HCT116 (cell line): ENCODE measurements around the gene PUSL1. TPM values are rescaled to one million over a fixed set of nuclear protein-coding genes. Genes with fewer than 3 reads are reported as not detected.

Experiments
- ATAC-seq: fragments of 200-7000 bp; cut with Tn5 transposase; 2 replicates; pipeline ENCODE4 v1.9.1; 2020; ENCODE audit warnings: mild to moderate bottlenecking, moderate library complexity
- BruUV-seq: library from RNA; stranded (reverse); fragments of 400-500 nt; replicated peaks from 2 replicates; lab custom pipeline; 2021; lab: Mats Ljungman, UMichigan
- CTCF ChIA-PET: fragments of 300-600 bp; sonication (Branson Sonifier 250); formaldehyde crosslinking; loops from one replicate; lab custom pipeline; 2021; ENCODE audit warnings: antibody characterized with exemption; lab: Charles Lee
- POLR2A ChIA-PET: fragments of 300-600, 350-600 bp; sonication (Branson Sonifier 250); formaldehyde crosslinking; loops from one replicate; lab custom pipeline; 2021; ENCODE audit warnings: antibody characterized with exemption; lab: Charles Lee
- RAD21 ChIA-PET, 2 experiments: fragments of 300-600 bp; sonication (Branson Sonifier 250); formaldehyde crosslinking; loops; one replicate each; lab custom pipeline; 2023; ENCODE audit warnings: low total read pairs in 2 of 2; ENCODE audit not compliant: uncharacterized antibody in 2 of 2, unreplicated experiment in 2 of 2, low non-redundant PET in 1 of 2; lab: Charles Lee
- DNase-seq: peaks from one replicate; pipeline ENCODE4 v3.0.0-alpha.2; 2010; ENCODE audit warnings: low read depth, low spot score
- H2AFZ ChIP-seq: fragments of 200-600 bp; shearing (Covaris generic), sonication (generic); 2 replicates; pipeline ENCODE4 v1.6.1; 2017; ENCODE audit warnings: low read depth, mixed run types, mixed read lengths, antibody characterized with exemption, low read length; ENCODE audit not compliant: poor library complexity, severe bottlenecking
- H3K27ac ChIP-seq: 2 replicates; pipeline ENCODE4 v1.5.1; 2012; ENCODE audit warnings: low read depth, low read length
- H3K27me3 ChIP-seq: fragments of 200-600 bp; sonication (generic); 2 replicates; pipeline ENCODE4 v1.6.1; 2016; ENCODE audit warnings: mixed run types, low read length, mixed read lengths; ENCODE audit not compliant: insufficient read depth
- H3K36me3 ChIP-seq, 2 experiments: fragments of 200-500 bp in 1 of 2; fragments of 200-600 bp in 1 of 2; sonication (Bioruptor generic) in 1 of 2; sonication (generic) in 1 of 2; 2 replicates each; pipeline versions ENCODE4 v1.5.1 to v1.6.1; 2014 to 2016; ENCODE audit warnings: low read length in 2 of 2, inconsistent platforms in 1 of 2, mixed read lengths in 1 of 2, mixed run types in 1 of 2; ENCODE audit not compliant: insufficient read depth in 2 of 2, control insufficient read depth in 1 of 2
- H3K4me1 ChIP-seq, 2 experiments: fragments of 200-600 bp in 1 of 2; sonication (generic) in 1 of 2; 2 replicates each; pipeline versions ENCODE4 v1.5.1 to v1.6.1; 2012 to 2017; ENCODE audit warnings: low read length in 2 of 2, inconsistent platforms in 1 of 2, mild to moderate bottlenecking in 1 of 2, mixed read lengths in 1 of 2, mixed run types in 1 of 2, moderate library complexity in 1 of 2; ENCODE audit not compliant: insufficient read depth in 2 of 2, control insufficient read depth in 1 of 2
- H3K4me2 ChIP-seq: fragments of 200-600 bp; sonication (generic); 2 replicates; pipeline ENCODE4 v1.6.1; 2017; ENCODE audit warnings: mixed run types, low read length, mixed read lengths
- H3K4me3 ChIP-seq, 2 experiments: fragments of 200-600 bp in 1 of 2; sonication (generic) in 1 of 2; replicated peaks in 1 of 2; 2 replicates each; pipeline ENCODE4 v1.5.1; 2011 to 2016; ENCODE audit warnings: low read length in 2 of 2, control low read depth in 1 of 2, low read depth in 1 of 2, mild to moderate bottlenecking in 1 of 2, mixed read lengths in 1 of 2, mixed run types in 1 of 2
- H3K79me2 ChIP-seq: fragments of 200-600 bp; sonication (generic); 2 replicates; pipeline ENCODE4 v1.6.1; 2017; ENCODE audit warnings: mild to moderate bottlenecking, mixed run types, low read length, moderate library complexity, mixed read lengths; ENCODE audit not compliant: insufficient read depth
- H3K9ac ChIP-seq: fragments of 200-600 bp; sonication (generic); 2 replicates; pipeline ENCODE4 v1.6.1; 2016; ENCODE audit warnings: low read length, mixed read lengths
- H3K9me2 ChIP-seq: fragments of 200-600 bp; sonication (generic), shearing (Covaris generic); 2 replicates; pipeline ENCODE4 v1.6.1; 2017; ENCODE audit warnings: mixed run types, mild to moderate bottlenecking, moderate library complexity; ENCODE audit not compliant: insufficient read depth
- H3K9me3 ChIP-seq, 2 experiments: fragments of 200-500 bp in 1 of 2; fragments of 200-600 bp in 1 of 2; sonication (Bioruptor generic) in 1 of 2; sonication (generic) in 1 of 2; 2 replicates each; pipeline ENCODE4 v1.6.1; 2014 to 2017; ENCODE audit warnings: low read length in 2 of 2, mixed read lengths in 2 of 2, inconsistent platforms in 1 of 2, low read depth in 1 of 2, mild to moderate bottlenecking in 1 of 2, mixed run types in 1 of 2, moderate library complexity in 1 of 2; ENCODE audit not compliant: control insufficient read depth in 1 of 2, insufficient read depth in 1 of 2
- H4K20me1 ChIP-seq: fragments of 200-600 bp; sonication (generic), shearing (Covaris generic); 2 replicates; pipeline ENCODE4 v1.6.1; 2017; ENCODE audit warnings: mixed run types, mild to moderate bottlenecking, moderate library complexity; ENCODE audit not compliant: insufficient read depth
- CEBPB ChIP-seq: IDR thresholded peaks from 2 replicates; pipeline ENCODE4 v1.6.1; 2012; ENCODE audit warnings: low read depth
- CTCF ChIP-seq, 3 experiments: fragments of 200-600 bp in 1 of 3; sonication (generic) in 1 of 3; IDR thresholded peaks in 2 of 3; conservative IDR thresholded peaks in 1 of 3; 2 replicates each; pipeline ENCODE4 v1.5.1; 2012 to 2017; ENCODE audit warnings: low read depth in 2 of 3, low read length in 2 of 3, antibody characterized with exemption in 1 of 3, borderline replicate concordance in 1 of 3, control low read depth in 1 of 3, mild to moderate bottlenecking in 1 of 3, mixed read lengths in 1 of 3, mixed run types in 1 of 3, moderate library complexity in 1 of 3; ENCODE audit not compliant: insufficient read depth in 1 of 3
- EZH2 ChIP-seq: fragments of 200-600 bp; sonication (generic); IDR thresholded peaks from 2 replicates; pipeline ENCODE4 v1.6.1; 2017; ENCODE audit warnings: antibody characterized with exemption, mixed run types
- JUND ChIP-seq: IDR thresholded peaks from 2 replicates; pipeline ENCODE4 v1.6.1; 2012
- POLR2A ChIP-seq: IDR thresholded peaks from 2 replicates; pipeline ENCODE4 v1.7.0; 2011; ENCODE audit warnings: borderline replicate concordance; ENCODE audit not compliant: insufficient read depth, insufficient read length; ENCODE audit errors: extremely low read depth
- SIN3A ChIP-seq: IDR thresholded peaks from 2 replicates; pipeline ENCODE4 v1.6.1; 2012; ENCODE audit warnings: low read depth
- SP1 ChIP-seq: IDR thresholded peaks from 2 replicates; pipeline ENCODE4 v1.6.1; 2012; ENCODE audit warnings: low read depth
- TCF7L2 ChIP-seq: IDR thresholded peaks from 2 replicates; pipeline ENCODE4 v1.7.0; 2011; ENCODE audit warnings: borderline replicate concordance, inconsistent platforms; ENCODE audit not compliant: insufficient read depth, insufficient read length; ENCODE audit errors: extremely low read depth
- YY1 ChIP-seq: IDR thresholded peaks from 2 replicates; pipeline ENCODE4 v1.6.1; 2011; ENCODE audit warnings: low read length, low read depth, moderate library complexity, mild to moderate bottlenecking; ENCODE audit not compliant: insufficient replicate concordance; ENCODE audit errors: extremely low read depth
- ZBTB33 ChIP-seq: IDR thresholded peaks from 2 replicates; pipeline ENCODE4 v1.6.1; 2011; ENCODE audit warnings: mild to moderate bottlenecking, low read length, moderate library complexity; ENCODE audit not compliant: insufficient replicate concordance; ENCODE audit errors: extremely low read depth
- ZFX ChIP-seq: fragments of 450-650 bp; IDR thresholded peaks from 2 replicates; pipeline ENCODE4 v1.6.1; 2017
- ZNF274 ChIP-seq: fragments of 200-500 bp; sonication (Bioruptor generic); IDR thresholded peaks from 2 replicates; pipeline ENCODE4 v1.6.1; 2014; ENCODE audit warnings: mild to moderate bottlenecking, low read depth, low read length, inconsistent platforms
- intact Hi-C: fragments of 100-400 bp; cut with micrococcal nuclease; formaldehyde crosslinking; loops from 2 replicates; pipeline ENCODE4 v1.10.0; 2022
- total RNA-seq: library from RNA; stranded (reverse); gene quantifications from one replicate; pipeline ENCODE4 v1.2.1, GENCODE V29; 2021; ENCODE audit not compliant: unreplicated experiment

Gene PUSL1
- total RNA-seq, 1 experiment from 2014 or later = 47.2 TPM

GRCh38 chr1:1286313-1287261, 21.8 kb upstream of the PUSL1 start:
- H3K79me2 ChIP-seq = no peaks in the 10 kb centered on the region
- no TSS peak for BruUV-seq
- H3K9me3 ChIP-seq = no peaks in the 10 kb centered on the region
- no peak overlapping the region for H2AFZ ChIP-seq
- POLR2A ChIA-PET = no interaction called here
- no peaks in the 10 kb centered on the region for H3K36me3 ChIP-seq
- RAD21 ChIA-PET = no interaction called here
- H3K4me3 ChIP-seq = no peak overlapping the region
- no peaks in the 10 kb centered on the region for H4K20me1 ChIP-seq
- no peaks in the 10 kb centered on the region for H3K27me3 ChIP-seq
- H3K9ac ChIP-seq = no peak overlapping the region
- intact Hi-C loops = no loop called here
- ATAC-seq = no peak
- DNase-seq = no peak
- H3K4me1 ChIP-seq = peaks cover 13 to 37% of the 10 kb centered on the region in 2 experiments
- no peak for TF ChIP-seq EZH2
- no peak for TF ChIP-seq SIN3A
- no peak for TF ChIP-seq JUND
- TF ChIP-seq TCF7L2 = no peak
- no peak for TF ChIP-seq ZFX
- no peak for TF ChIP-seq ZNF274
- TF ChIP-seq CEBPB = no peak
- TF ChIP-seq ZBTB33 = no peak
- TF ChIP-seq POLR2A = no peak
- TF ChIP-seq CTCF (IDR thresholded peaks at IDR 0.05 in 2 of 3, conservative IDR thresholded peaks at IDR 0.05 in 1 of 3; ENCODE audit: borderline replicate concordance in 1 of 3, insufficient read depth in 1 of 3, low read depth in 2 of 3, low read length in 2 of 3) = no peak
- TF ChIP-seq SP1 = no peak
- no peak for TF ChIP-seq YY1
- CTCF ChIA-PET = no interaction called here
- H3K27ac ChIP-seq = no peak overlapping the region; the same call in 1 of the 2 replicates
- no peak overlapping the region for H3K4me2 ChIP-seq
- H3K9me2 ChIP-seq = no peaks in the 10 kb centered on the region
